SK-N-SH treated with all-trans-retinoic acid at 6 μM for 48 hours (cell line): ENCODE data around the gene GLT6D1.

ENCODE experiments used
- ATAC-seq: fragments of 200-7000 bp; cut with Tn5 transposase; 3 replicates; pipeline ENCODE4 v1.9.1; 2020; ENCODE audit warnings: mild to moderate bottlenecking, moderate library complexity
- BACH2 ChIP-seq: fragments of 250-450 bp; sonication (Bioruptor Pico); IDR thresholded peaks from 2 replicates; pipeline ENCODE4 v1.9.0; 2021; ENCODE audit warnings: mild to moderate bottlenecking, borderline replicate concordance
- CSDC2 ChIP-seq: fragments of 250-450 bp; sonication (Bioruptor Pico); IDR thresholded peaks from 2 replicates; pipeline ENCODE4 v1.5.0; 2020; ENCODE audit warnings: mild to moderate bottlenecking, moderate library complexity
- CSRNP3 ChIP-seq: fragments of 250-450 bp; sonication (Bioruptor Pico); IDR thresholded peaks from 2 replicates; pipeline ENCODE4 v1.5.1; 2021; ENCODE audit warnings: mild to moderate bottlenecking, moderate library complexity
- ESRRG ChIP-seq: fragments of 250-450 bp; sonication (Bioruptor Pico); IDR thresholded peaks from 2 replicates; pipeline ENCODE4 v1.6.1; 2021; ENCODE audit warnings: mild to moderate bottlenecking
- GLIS3 ChIP-seq: fragments of 250-450 bp; sonication (Bioruptor Pico); IDR thresholded peaks from 2 replicates; pipeline ENCODE4 v1.5.0; 2020; ENCODE audit warnings: mild to moderate bottlenecking, moderate library complexity
- OSR1 ChIP-seq: fragments of 250-450 bp; sonication (Bioruptor Pico); IDR thresholded peaks from 2 replicates; pipeline ENCODE4 v1.8.0; 2022; ENCODE audit warnings: moderate library complexity, mild to moderate bottlenecking, inconsistent platforms
- RARB ChIP-seq: fragments of 250-450 bp; sonication (Bioruptor Pico); IDR thresholded peaks from 2 replicates; pipeline ENCODE4 v1.8.0; 2021; ENCODE audit warnings: mild to moderate bottlenecking, moderate library complexity
- TCF4 ChIP-seq: fragments of 250-450 bp; sonication (Bioruptor Pico); IDR thresholded peaks from 2 replicates; pipeline ENCODE4 v1.8.0; 2021; ENCODE audit warnings: mild to moderate bottlenecking, moderate library complexity, borderline replicate concordance
- TOX ChIP-seq: fragments of 250-450 bp; sonication (Bioruptor Pico); IDR thresholded peaks from 2 replicates; pipeline ENCODE4 v1.8.0; 2021; ENCODE audit warnings: mild to moderate bottlenecking, moderate library complexity, borderline replicate concordance
- ZC3H10 ChIP-seq: fragments of 250-450 bp; sonication (Bioruptor Pico); IDR thresholded peaks from 2 replicates; pipeline ENCODE4 v1.5.1; 2021; ENCODE audit warnings: mild to moderate bottlenecking, moderate library complexity
- ZFP3 ChIP-seq: fragments of 250-450 bp; sonication (Bioruptor Pico); IDR thresholded peaks from 2 replicates; pipeline ENCODE4 v1.5.0; 2020; ENCODE audit warnings: mild to moderate bottlenecking, moderate library complexity
- ZFP30 ChIP-seq: fragments of 450-650 bp; formaldehyde crosslinking; IDR thresholded peaks from 2 replicates; pipeline ENCODE4 v1.5.0; 2022; ENCODE audit warnings: mild to moderate bottlenecking, moderate library complexity
- ZNF565 ChIP-seq: fragments of 450-650 bp; formaldehyde crosslinking; conservative IDR thresholded peaks from 2 replicates; pipeline ENCODE4 v1.5.0; 2020; ENCODE audit warnings: low read depth, mild to moderate bottlenecking, moderate library complexity
- ZNF70 ChIP-seq: fragments of 450-650 bp; formaldehyde crosslinking; IDR thresholded peaks from 2 replicates; pipeline ENCODE4 v1.5.0; 2020; ENCODE audit warnings: mild to moderate bottlenecking, moderate library complexity
- ZNF8 ChIP-seq: fragments of 450-650 bp; formaldehyde crosslinking; IDR thresholded peaks from 2 replicates; pipeline ENCODE4 v1.5.0; 2020; ENCODE audit warnings: mild to moderate bottlenecking, moderate library complexity
- TF ChIP-seq, protein P1 (sequence below): fragments of 250-450 bp; sonication (Bioruptor Pico); IDR thresholded peaks from 2 replicates; pipeline ENCODE4 v1.8.0; 2021; ENCODE audit warnings: low read depth, mild to moderate bottlenecking, moderate library complexity, borderline replicate concordance
- TF ChIP-seq, protein P2 (sequence below): fragments of 250-450 bp; sonication (Bioruptor Pico); IDR thresholded peaks from 2 replicates; pipeline ENCODE4 v1.8.0; 2020; ENCODE audit warnings: mild to moderate bottlenecking, moderate library complexity, borderline replicate concordance
- TF ChIP-seq, protein P3 (sequence below): fragments of 250-450 bp; sonication (Bioruptor Pico); IDR thresholded peaks from 2 replicates; pipeline ENCODE4 v1.5.1; 2020; ENCODE audit warnings: low read depth, mild to moderate bottlenecking, moderate library complexity
- TF ChIP-seq, protein P4 (sequence below): fragments of 250-450 bp; sonication (Bioruptor Pico); IDR thresholded peaks from 2 replicates; pipeline ENCODE4 v1.5.0; 2020; ENCODE audit warnings: mild to moderate bottlenecking, moderate library complexity

Gene GLT6D1

DNA sequence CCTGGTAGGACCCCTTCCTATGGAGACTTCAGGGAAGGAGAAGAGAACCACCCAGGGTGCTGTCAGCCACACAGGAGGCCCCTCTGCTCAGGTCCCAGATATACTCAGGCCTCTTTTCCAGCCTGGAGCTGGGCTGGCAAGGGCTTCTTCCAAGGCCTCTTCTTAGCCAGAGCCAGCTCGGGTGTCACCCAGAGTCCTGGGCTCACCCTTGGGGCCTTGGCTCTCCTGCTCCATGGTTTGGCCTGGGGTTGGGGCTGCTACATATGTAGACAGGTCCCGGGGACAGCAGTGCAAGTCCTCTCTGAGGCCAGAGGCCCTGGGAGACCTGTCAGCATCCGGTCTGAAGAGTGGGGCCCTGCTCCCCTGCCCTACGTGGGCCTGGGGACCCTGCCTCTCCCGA is 55.0 kb downstream of the GLT6D1 start:
- ATAC-seq: no peak
- TF ChIP-seq ESRRG (CRISPR knock-in tag): no peak

DNA sequence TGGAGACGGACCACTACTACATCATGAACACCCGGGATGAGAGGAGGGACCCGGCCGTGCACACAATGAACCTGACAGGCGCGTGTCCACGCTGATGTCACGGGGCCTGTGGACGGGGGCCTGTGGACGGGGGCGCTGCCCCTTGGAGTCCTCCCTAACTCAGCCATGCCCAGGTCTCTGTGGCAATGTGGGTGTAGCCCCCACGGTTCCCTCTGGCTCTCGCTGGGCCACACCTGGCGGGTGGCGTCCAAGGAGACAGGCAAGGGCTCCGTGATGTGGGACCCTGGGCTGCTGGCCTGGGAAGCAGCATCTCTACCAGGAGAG is 55.7 kb downstream of the GLT6D1 start:
- TF ChIP-seq ZFP3 (CRISPR knock-in tag) (no peak), ZNF70 (no peak), TCF4 (CRISPR knock-in tag) (no peak), ZNF565 (CRISPR knock-in tag) (no peak), BACH2 (no peak)
- TF ChIP-seq, protein P1, sequence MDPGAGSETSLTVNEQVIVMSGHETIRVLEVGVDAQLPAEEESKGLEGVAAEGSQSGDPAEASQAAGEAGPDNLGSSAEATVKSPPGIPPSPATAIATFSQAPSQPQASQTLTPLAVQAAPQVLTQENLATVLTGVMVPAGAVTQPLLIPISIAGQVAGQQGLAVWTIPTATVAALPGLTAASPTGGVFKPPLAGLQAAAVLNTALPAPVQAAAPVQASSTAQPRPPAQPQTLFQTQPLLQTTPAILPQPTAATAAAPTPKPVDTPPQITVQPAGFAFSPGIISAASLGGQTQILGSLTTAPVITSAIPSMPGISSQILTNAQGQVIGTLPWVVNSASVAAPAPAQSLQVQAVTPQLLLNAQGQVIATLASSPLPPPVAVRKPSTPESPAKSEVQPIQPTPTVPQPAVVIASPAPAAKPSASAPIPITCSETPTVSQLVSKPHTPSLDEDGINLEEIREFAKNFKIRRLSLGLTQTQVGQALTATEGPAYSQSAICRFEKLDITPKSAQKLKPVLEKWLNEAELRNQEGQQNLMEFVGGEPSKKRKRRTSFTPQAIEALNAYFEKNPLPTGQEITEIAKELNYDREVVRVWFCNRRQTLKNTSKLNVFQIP (CRISPR knock-in tag): no peak
- TF ChIP-seq, protein P2, sequence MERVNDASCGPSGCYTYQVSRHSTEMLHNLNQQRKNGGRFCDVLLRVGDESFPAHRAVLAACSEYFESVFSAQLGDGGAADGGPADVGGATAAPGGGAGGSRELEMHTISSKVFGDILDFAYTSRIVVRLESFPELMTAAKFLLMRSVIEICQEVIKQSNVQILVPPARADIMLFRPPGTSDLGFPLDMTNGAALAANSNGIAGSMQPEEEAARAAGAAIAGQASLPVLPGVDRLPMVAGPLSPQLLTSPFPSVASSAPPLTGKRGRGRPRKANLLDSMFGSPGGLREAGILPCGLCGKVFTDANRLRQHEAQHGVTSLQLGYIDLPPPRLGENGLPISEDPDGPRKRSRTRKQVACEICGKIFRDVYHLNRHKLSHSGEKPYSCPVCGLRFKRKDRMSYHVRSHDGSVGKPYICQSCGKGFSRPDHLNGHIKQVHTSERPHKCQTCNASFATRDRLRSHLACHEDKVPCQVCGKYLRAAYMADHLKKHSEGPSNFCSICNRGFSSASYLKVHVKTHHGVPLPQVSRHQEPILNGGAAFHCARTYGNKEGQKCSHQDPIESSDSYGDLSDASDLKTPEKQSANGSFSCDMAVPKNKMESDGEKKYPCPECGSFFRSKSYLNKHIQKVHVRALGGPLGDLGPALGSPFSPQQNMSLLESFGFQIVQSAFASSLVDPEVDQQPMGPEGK (CRISPR knock-in tag): no peak
- ATAC-seq: no peak

GRCh38 chr9:135582966-135583687 is 56.2 kb downstream of the GLT6D1 start:
- TF ChIP-seq OSR1: no peak
- no peak for TF ChIP-seq GLIS3
- TF ChIP-seq, protein P1 (CRISPR knock-in tag): no peak
- TF ChIP-seq CSRNP3: no peak
- no peak for TF ChIP-seq CSDC2
- TF ChIP-seq ZNF70: no peak
- TF ChIP-seq, protein P3, sequence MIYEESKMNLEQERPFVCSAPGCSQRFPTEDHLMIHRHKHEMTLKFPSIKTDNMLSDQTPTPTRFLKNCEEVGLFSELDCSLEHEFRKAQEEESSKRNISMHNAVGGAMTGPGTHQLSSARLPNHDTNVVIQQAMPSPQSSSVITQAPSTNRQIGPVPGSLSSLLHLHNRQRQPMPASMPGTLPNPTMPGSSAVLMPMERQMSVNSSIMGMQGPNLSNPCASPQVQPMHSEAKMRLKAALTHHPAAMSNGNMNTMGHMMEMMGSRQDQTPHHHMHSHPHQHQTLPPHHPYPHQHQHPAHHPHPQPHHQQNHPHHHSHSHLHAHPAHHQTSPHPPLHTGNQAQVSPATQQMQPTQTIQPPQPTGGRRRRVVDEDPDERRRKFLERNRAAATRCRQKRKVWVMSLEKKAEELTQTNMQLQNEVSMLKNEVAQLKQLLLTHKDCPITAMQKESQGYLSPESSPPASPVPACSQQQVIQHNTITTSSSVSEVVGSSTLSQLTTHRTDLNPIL (CRISPR knock-in tag): no peak
- no peak for TF ChIP-seq ZNF565 (CRISPR knock-in tag)
- TF ChIP-seq ZFP30 (CRISPR knock-in tag): no peak
- TF ChIP-seq, protein P4, sequence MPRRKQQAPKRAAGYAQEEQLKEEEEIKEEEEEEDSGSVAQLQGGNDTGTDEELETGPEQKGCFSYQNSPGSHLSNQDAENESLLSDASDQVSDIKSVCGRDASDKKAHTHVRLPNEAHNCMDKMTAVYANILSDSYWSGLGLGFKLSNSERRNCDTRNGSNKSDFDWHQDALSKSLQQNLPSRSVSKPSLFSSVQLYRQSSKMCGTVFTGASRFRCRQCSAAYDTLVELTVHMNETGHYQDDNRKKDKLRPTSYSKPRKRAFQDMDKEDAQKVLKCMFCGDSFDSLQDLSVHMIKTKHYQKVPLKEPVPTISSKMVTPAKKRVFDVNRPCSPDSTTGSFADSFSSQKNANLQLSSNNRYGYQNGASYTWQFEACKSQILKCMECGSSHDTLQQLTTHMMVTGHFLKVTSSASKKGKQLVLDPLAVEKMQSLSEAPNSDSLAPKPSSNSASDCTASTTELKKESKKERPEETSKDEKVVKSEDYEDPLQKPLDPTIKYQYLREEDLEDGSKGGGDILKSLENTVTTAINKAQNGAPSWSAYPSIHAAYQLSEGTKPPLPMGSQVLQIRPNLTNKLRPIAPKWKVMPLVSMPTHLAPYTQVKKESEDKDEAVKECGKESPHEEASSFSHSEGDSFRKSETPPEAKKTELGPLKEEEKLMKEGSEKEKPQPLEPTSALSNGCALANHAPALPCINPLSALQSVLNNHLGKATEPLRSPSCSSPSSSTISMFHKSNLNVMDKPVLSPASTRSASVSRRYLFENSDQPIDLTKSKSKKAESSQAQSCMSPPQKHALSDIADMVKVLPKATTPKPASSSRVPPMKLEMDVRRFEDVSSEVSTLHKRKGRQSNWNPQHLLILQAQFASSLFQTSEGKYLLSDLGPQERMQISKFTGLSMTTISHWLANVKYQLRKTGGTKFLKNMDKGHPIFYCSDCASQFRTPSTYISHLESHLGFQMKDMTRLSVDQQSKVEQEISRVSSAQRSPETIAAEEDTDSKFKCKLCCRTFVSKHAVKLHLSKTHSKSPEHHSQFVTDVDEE (CRISPR knock-in tag): no peak
- TF ChIP-seq ZNF8: no peak
- TF ChIP-seq TOX (CRISPR knock-in tag): no peak
- no peak for TF ChIP-seq ZC3H10 (CRISPR knock-in tag)
- no peak for TF ChIP-seq RARB (CRISPR knock-in tag)
- TF ChIP-seq ZFP3 (CRISPR knock-in tag): no peak
- TF ChIP-seq, all 23 proteins: peak for 0
- no peak for ATAC-seq
